GM12878 (cell line): Measurements from ENCODE around the gene GYS2. TPM values are rescaled to one million over a fixed set of nuclear protein-coding genes. Genes with fewer than 3 reads are reported as not detected.
A peak's percentile ranks its signal among the peaks of the same experiment; 100 is the strongest.

Experiments
- BCL11A ChIP-seq: IDR thresholded peaks from 2 replicates; pipeline ENCODE4 v1.6.1; 2011; ENCODE audit warnings: low read depth, low read length
- BMI1 ChIP-seq: fragments of 450-650 bp; IDR thresholded peaks from 2 replicates; pipeline ENCODE4 v1.6.1; 2016; ENCODE audit warnings: mild to moderate bottlenecking, moderate library complexity, borderline replicate concordance
- CHD2 ChIP-seq: IDR thresholded peaks from 2 replicates; pipeline ENCODE4 v1.6.1; 2011; ENCODE audit warnings: low read depth, low read length, improper control_type of control experiment, borderline replicate concordance
- E2F8 ChIP-seq: fragments of 450-650 bp; IDR thresholded peaks from 2 replicates; pipeline ENCODE4 v1.6.1; 2018; ENCODE audit warnings: mild to moderate bottlenecking, low read depth, moderate library complexity; ENCODE audit not compliant: partially characterized antibody
- EZH2 ChIP-seq: IDR thresholded peaks from 2 replicates; pipeline ENCODE4 v1.6.1; 2012; ENCODE audit warnings: low read depth, mild to moderate bottlenecking, control low read depth, inconsistent platforms, low read length, borderline replicate concordance; ENCODE audit not compliant: control insufficient read depth
- GABPA ChIP-seq: IDR thresholded peaks from 2 replicates; pipeline ENCODE4 v1.6.1; 2014; ENCODE audit warnings: antibody characterized with exemption, low read depth, mild to moderate bottlenecking, inconsistent platforms
- GATAD2B ChIP-seq: fragments of 450-650 bp; conservative IDR thresholded peaks from 2 replicates; pipeline ENCODE4 v1.6.1; 2017; ENCODE audit warnings: low read depth, mild to moderate bottlenecking, moderate library complexity
- IRF4 ChIP-seq: IDR thresholded peaks from 2 replicates; pipeline ENCODE4 v1.6.1; 2011; ENCODE audit warnings: low read depth, low read length
- KLF5 ChIP-seq: fragments of 450-650 bp; IDR thresholded peaks from 2 replicates; pipeline ENCODE4 v1.6.1; 2014; ENCODE audit warnings: mild to moderate bottlenecking; ENCODE audit not compliant: partially characterized antibody
- NFYA ChIP-seq: IDR thresholded peaks from 2 replicates; pipeline ENCODE4 v1.6.1; 2011; ENCODE audit warnings: low read depth, mild to moderate bottlenecking, low read length, improper control_type of control experiment, borderline replicate concordance
- PAX8 ChIP-seq: fragments of 450-650 bp; IDR thresholded peaks from 2 replicates; pipeline ENCODE4 v1.6.1; 2017; ENCODE audit warnings: mild to moderate bottlenecking, moderate library complexity
- PML ChIP-seq: IDR thresholded peaks from 2 replicates; pipeline ENCODE4 v1.6.1; 2012; ENCODE audit warnings: low read length, inconsistent platforms
- RB1 ChIP-seq: fragments of 450-650 bp; formaldehyde crosslinking; IDR thresholded peaks from 2 replicates; pipeline ENCODE4 v1.6.1; 2017; ENCODE audit warnings: mild to moderate bottlenecking, borderline replicate concordance
- SMARCA5 ChIP-seq: fragments of 450-650 bp; IDR thresholded peaks from 2 replicates; pipeline ENCODE4 v1.6.1; 2017; ENCODE audit warnings: mild to moderate bottlenecking
- TAF1 ChIP-seq: IDR thresholded peaks from 2 replicates; pipeline ENCODE4 v1.6.1; 2011; ENCODE audit warnings: mild to moderate bottlenecking, low read depth, low read length, borderline replicate concordance
- TCF3 ChIP-seq: IDR thresholded peaks from 2 replicates; pipeline ENCODE4 v1.6.1; 2012; ENCODE audit warnings: low read depth, mild to moderate bottlenecking, low read length, borderline replicate concordance; ENCODE audit not compliant: insufficient read depth
- WRNIP1 ChIP-seq: IDR thresholded peaks from 2 replicates; pipeline ENCODE4 v1.6.1; 2011; ENCODE audit warnings: low read depth, low read length, improper control_type of control experiment, borderline replicate concordance
- polyA plus RNA-seq, 11 experiments: library from polyadenylated mRNA; depleted of rRNA in 4 of 11; unstranded in 6 of 11; stranded (reverse) in 5 of 11; fragments of >200 nt; fragmentation: Nextera tagmentation in 4 of 11; fragmentation: Illumina TruSeq in 1 of 11; extraction: Ambion mirVana in 4 of 11; extraction: Trizol in 1 of 11; gene quantifications; 1 replicate in 1 of 11; 2 replicates in 10 of 11; pipeline versions ENCODE4 v1.2.1 to v1.2.3, GENCODE V29; 2011 to 2016; ENCODE audit warnings: inconsistent platforms in 2 of 11, missing spikeins in 2 of 11, low read depth in 1 of 11
- total RNA-seq, 4 experiments: library from RNA; depleted of rRNA in 3 of 4; stranded (reverse); fragments of >200 nt in 3 of 4; fragmentation: Illumina TruSeq in 1 of 4; extraction: Trizol in 1 of 4; gene quantifications; 2 replicates each; pipeline versions ENCODE4 v1.2.1 to v1.2.3, GENCODE V29; 2013 to 2021
- TF ChIP-seq, protein P1 (sequence below): fragments of 450-650 bp; IDR thresholded peaks from 2 replicates; pipeline ENCODE4 v1.6.1; 2017; ENCODE audit warnings: mild to moderate bottlenecking, low read depth, inconsistent platforms; ENCODE audit not compliant: poor library complexity, severe bottlenecking
- TF ChIP-seq, protein P2 (sequence below): fragments of 450-650 bp; IDR thresholded peaks from 2 replicates; pipeline ENCODE4 v1.6.1; 2014; ENCODE audit warnings: mild to moderate bottlenecking
- TF ChIP-seq, protein P3 (sequence below): fragments of 450-650 bp; IDR thresholded peaks from 2 replicates; pipeline ENCODE4 v1.6.1; 2017; ENCODE audit warnings: borderline replicate concordance

The GYS2 gene
- total and polyA plus RNA-seq, 10 of the 15 experiments (the other 5 are each of a cell fraction or from before 2014, with no cell fraction given): not detected

GRCh38 chr12:21501258-21502163 lies 103.1 kb downstream of the GYS2 start, which contains the start of the genes GOLT1B and RECQL (continued):
- TF ChIP-seq WRNIP1 (no peak), BMI1 (no peak), EZH2 (no peak), BCL11A (0 out of 2 replicates have a peak, but pooled peaks have one; percentile 5), E2F8 (peak; percentile 99), NFYA (peak; percentile 95), IRF4 (0 out of 2 replicates have a peak, but pooled peaks have one; percentile 31), PML (peak; percentile 89), TAF1 (peak; percentile 85), CHD2 (peak; percentile 89), RB1 (peak; percentile 99), TCF3 (no peak), KLF5 (peak; percentile 51), PAX8 (no peak), SMARCA5 (no peak), GABPA (peak; percentile 76; the same call in 1 of the 2 replicates), GATAD2B (peak; percentile 69; the same call in 1 of the 2 replicates)
- TF ChIP-seq, protein P1, sequence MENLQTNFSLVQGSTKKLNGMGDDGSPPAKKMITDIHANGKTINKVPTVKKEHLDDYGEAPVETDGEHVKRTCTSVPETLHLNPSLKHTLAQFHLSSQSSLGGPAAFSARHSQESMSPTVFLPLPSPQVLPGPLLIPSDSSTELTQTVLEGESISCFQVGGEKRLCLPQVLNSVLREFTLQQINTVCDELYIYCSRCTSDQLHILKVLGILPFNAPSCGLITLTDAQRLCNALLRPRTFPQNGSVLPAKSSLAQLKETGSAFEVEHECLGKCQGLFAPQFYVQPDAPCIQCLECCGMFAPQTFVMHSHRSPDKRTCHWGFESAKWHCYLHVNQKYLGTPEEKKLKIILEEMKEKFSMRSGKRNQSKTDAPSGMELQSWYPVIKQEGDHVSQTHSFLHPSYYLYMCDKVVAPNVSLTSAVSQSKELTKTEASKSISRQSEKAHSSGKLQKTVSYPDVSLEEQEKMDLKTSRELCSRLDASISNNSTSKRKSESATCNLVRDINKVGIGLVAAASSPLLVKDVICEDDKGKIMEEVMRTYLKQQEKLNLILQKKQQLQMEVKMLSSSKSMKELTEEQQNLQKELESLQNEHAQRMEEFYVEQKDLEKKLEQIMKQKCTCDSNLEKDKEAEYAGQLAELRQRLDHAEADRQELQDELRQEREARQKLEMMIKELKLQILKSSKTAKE: peak; percentile 70
- TF ChIP-seq, protein P2, sequence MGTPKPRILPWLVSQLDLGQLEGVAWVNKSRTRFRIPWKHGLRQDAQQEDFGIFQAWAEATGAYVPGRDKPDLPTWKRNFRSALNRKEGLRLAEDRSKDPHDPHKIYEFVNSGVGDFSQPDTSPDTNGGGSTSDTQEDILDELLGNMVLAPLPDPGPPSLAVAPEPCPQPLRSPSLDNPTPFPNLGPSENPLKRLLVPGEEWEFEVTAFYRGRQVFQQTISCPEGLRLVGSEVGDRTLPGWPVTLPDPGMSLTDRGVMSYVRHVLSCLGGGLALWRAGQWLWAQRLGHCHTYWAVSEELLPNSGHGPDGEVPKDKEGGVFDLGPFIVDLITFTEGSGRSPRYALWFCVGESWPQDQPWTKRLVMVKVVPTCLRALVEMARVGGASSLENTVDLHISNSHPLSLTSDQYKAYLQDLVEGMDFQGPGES: peak; percentile 87
- TF ChIP-seq, protein P3, sequence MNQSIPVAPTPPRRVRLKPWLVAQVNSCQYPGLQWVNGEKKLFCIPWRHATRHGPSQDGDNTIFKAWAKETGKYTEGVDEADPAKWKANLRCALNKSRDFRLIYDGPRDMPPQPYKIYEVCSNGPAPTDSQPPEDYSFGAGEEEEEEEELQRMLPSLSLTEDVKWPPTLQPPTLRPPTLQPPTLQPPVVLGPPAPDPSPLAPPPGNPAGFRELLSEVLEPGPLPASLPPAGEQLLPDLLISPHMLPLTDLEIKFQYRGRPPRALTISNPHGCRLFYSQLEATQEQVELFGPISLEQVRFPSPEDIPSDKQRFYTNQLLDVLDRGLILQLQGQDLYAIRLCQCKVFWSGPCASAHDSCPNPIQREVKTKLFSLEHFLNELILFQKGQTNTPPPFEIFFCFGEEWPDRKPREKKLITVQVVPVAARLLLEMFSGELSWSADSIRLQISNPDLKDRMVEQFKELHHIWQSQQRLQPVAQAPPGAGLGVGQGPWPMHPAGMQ: no peak
